Right forelimb (tissue), 1 donor: Measurements from ENCODE around the gene TIMP4.

Experiments
- DNase-seq: peaks from one replicate; pipeline ENCODE4 v3.0.0-alpha.2; 2018

Gene TIMP4

DNA sequence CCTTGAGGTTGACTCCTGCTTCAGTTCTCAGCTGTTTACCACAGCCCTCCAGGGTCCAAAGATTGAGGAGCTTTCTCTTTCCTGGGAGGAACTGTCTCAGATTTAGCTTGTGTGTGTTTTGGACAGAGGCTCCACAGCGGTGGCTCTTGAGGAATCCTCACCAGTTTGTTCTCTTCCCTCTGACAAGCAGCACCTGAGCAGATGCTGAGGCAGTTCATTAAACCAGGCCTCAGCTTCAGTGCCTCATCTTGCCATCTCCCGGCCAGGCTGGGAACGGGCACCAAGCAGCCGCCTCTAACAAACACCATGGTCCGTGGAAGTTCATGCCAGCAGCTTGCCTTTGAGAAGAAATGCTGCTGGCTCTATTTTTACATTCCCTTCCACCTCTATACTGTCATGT, 25.8 kb upstream of the TIMP4 start:
- no peak for DNase-seq

DNA sequence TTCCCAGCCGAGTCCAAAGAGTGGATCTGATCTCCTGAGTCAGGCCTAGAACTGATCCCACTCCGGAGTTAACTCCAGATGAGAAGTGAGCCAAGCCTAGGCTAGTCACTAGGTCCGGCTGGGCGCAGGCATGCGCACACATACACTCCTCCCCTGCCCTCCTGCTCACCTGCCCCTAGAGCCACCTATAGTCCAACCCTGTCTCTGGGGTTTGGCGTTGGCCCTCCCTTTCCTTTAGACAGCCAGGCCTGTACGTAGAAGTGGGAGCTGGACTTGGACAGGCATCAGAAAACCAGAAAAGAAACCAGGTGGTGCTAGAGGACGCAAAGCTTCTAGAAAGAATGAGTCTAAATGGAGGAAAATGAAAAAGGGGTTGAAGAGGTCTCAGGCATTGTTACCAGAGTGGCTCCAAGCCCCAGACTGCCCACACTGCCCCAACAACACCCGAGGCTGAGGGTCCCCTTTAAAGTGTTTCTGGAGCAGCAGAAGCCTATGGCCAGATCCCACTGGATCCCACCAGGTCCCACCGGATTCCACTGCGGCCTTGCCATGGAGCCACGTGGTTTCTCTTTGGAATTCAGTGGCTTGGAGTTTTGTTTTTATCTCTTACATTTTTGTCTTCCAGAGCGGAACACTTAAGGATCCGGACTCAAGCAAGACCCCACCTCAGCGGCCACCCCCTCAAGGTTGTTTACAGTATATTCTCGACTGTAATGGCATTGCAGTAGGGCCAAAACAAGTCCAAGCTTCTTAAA, 24.2 kb upstream of the TIMP4 start:
- no peak for DNase-seq

DNA sequence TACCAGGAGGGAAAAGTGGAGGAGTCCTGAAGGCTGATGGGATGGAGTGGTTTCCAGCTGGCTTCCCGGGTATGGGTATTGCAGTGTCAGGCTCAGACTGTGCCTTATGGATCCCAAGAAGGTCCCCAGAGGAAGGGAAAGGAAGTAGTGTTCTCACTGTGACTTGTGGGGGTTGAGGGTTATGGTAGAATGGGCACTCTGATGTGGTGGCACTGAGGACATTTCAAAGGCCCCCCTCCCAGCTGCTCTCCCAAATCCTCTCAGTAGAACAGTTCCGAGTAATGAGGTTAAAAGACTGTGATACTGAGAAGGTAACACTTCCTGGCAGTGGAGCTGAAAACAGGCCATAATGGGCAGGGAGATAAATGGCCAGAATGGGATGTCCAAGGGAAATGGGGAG, 23.1 kb upstream of the TIMP4 start:
- DNase-seq = no peak

DNA sequence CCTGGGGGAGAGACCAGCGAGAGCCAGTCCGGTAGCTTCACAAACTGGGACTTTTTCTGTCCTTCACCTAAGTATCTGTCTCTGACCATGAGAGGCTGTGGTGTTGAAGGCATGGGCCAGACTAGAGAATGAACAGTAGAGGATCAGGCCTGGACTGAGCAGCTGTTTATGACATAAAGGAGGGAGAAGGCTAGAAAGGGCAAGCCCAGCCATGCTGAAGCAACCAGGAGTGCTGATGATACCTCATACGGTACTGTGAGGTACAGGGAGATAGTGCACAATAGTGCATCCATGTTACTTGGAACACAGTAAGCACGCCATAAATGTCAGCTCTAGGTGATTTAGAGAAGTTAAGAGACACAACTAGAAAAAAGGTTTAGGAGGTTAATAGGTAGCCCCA, 22.6 kb upstream of the TIMP4 start:
- no peak for DNase-seq

DNA sequence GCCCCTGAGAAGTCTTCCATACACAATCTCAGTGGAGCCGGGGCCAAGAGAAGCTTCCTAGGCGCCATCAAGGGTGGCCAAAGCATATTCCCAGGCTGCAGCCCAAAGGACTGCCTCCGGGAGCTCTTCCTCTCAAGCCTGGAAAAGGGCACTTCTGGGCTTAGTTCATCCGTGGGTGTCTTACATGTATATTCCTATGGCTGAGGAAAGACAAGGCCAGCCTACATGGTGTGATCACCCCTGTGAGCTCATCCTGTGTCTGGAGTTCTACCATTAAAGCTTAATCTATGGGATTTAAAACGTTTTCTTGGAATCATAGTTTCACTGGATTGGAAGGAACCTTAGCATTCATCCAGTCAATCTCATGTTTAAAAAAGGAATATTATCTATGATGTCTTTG, 21.9 kb upstream of the TIMP4 start:
- DNase-seq = no peak

DNA sequence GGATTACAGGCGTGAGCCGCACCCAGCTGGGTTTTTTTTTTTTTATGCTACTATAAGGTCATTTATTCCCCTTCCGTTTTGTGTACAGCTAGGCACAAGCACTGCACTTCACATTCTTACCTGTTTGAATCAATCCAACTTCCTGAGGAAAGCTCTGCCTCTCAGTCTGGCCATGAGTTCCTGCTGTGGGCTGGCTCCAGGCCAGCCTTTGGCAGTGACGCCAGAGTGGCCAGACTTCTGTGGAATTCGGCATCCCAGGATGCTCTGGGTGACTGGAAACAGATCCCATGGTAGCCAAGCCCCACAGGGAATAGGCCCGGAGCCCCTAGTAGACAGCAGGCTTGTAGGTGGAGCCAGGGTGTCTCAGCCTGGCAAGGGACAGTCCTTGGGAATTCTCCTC, 21.5 kb upstream of the TIMP4 start:
- no peak for DNase-seq

DNA sequence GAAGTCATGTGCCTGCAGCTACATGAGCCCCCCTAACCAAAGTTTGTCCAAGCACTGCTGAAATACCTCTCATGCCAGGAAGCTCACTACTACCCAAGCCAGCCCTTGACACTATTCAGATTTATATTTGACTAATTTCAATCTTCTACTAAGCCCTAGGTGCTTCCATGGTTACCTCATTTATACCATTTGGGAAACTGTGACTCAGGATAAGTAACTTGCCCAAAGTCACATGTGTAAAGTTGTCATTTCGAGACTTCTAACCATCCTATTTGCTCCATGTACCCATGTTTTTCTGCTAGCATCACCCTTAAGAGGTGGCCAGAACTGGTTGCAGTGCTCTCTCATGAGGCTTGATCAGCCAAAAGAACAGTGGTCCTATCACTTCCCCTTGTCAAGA, 20.7 kb upstream of the TIMP4 start:
- DNase-seq = no peak

DNA sequence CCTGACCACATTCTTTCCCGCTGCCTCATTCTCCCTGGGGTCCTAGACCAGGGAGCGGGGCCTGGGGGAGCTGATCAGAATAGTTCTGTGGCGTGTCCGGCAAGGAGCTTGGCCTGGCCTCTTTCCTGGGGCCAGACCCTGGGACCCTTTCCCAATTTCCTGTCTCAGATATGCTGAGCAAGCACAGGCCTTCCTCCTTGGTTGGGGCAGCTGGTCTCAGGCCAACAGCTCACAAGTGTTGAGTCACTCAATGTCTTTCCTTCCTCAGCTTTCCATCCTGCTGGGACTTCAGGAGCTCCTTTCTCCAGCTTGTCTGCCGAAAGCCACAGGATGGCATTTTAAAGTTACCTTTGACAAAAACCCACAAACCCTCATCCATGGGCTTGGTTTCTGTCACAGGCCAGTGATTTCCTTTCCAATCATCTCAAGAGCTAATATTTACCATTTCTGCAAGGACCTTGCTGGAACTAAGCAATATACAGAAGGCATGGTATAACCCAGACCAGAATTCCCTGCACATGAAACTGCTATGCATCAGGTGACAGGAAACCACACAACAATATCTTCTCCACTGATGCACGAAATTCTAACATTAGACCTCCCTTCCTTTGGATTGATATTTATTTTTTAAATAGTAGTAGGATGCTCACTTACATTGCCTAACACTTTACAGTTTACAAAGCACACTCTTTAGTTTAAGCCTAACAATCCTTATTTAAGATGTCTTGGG, 19.5 kb upstream of the TIMP4 start:
- no peak for DNase-seq

DNA sequence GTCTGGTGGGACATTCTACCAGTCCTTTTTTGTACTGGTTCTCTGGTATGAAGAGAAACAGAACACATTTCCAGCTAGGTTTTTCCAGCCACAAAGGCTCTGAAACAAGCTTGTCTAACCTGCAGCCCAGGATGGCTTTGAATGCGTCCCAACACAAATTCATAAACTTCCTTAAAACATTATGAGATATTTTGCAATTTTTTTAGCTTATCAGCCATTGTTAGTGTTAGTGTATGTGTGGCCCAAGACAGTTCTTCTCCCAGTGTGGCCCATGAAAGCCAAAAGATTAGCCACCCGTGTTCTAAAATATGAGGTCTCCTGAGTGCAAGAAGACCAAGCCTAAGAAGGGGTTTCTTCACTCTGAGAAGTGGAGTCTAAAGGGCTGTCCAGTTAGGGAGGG, 18.4 kb upstream of the TIMP4 start:
- no peak for DNase-seq

DNA sequence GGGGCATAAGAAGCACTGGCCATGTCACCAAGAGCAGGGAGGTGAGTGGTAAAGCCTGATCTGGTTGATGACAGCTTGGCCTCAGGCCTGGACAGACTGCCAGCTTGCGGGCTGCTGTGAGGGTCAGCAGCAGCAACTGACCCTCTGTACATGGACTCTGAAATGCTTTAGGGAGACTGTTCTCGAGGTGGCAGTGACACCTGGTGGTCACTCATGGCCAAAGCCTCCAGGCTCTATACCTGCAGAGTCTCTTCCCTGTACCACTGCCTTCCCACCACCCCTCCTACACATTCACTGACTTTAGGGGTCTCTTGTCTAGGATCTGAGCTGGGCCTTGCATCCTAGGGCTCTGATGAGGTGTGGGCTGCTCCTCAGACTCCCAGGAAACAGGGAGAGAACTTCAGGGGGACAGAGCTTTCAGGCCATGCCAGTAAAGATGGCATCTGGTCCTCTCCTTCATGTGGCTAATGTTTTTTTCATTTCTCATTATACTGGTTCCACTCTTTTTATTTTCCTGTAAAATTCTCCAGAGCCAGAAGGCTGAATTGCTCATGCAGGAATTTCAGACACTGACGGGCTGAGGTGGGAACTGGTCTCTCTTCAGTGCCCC, 17.2 kb upstream of the TIMP4 start:
- peak; percentile 70 for DNase-seq

DNA sequence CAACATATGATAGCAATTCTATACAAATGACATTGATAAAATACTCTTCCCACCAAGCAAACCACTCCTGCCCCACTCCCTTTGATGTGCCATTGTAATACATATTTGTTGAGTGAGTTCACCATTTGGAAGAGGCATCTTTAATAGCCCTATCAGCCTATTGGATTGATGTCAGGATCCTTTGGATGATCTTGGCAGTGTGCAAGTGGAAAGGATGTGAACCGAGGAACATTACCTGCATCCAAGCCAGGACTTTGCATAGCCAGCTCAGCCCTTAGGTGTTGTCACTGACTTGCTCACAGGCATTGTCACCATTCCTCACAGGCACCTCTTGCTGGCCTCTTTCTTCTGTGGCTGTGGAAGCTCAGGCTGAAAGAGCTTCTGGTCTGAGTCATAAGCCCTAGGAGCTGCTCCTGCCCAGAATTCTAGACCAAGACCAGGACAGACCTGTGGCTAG, 16.5 kb upstream of the TIMP4 start:
- no peak for DNase-seq

DNA sequence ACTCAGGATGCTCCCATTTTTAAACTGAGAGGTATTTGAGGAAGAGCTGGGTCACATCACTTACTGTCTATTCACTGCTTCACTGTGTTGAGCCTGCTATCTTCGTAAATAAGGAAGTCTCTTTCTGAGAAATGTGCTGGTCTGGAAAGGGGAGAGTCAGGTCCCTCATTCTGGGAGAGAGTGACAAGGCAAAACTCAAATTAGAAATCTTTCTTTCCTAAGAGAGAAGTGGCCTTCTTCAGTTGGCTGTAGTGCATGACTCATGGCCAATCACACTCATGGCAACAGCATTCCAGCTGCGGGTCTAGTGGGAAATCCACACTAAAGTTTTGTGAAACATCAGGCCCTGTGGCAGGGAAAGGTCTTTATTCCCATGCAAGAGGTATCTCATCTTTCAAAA, 11.5 kb upstream of the TIMP4 start:
- no peak for DNase-seq

DNA sequence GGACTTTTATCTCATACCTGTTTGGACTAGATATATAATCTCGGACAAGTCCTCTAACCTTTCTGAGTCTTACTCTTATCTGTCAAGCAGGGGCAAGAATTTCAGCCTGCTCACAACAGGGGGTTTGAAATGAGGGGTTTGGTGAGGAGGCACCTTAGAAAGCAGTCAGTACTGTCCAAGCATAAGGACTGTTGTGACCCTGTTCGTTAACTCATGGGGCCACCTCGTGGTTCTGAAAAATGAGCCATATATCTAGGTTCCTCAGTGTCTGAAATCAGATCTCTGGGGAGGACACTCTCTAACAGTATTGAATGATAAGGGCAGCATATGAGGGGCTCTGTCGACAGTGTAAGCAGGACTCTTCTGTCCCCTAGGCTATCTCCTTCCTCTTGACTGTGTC, 7.2 kb upstream of the TIMP4 start:
- DNase-seq = no peak

DNA sequence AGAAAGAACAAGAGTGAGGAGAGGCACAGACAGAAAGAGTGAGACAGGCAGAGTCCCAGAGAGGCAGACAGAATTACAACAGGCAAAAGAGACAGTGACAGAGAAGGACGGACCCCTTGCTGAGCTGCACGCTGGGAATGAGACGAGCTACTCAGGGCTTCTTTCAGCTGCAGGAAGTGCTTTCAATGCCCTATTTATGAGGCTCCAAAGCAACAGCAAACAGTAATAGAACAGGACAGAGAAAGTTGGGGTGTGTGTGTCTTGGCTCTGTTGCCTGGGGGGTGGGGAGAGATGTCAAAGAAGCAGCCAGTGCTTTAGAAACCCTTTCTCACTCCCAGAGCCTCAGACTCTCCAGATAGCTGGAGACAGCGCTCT, 502 bp upstream of the TIMP4 start:
- DNase-seq = no peak

DNA sequence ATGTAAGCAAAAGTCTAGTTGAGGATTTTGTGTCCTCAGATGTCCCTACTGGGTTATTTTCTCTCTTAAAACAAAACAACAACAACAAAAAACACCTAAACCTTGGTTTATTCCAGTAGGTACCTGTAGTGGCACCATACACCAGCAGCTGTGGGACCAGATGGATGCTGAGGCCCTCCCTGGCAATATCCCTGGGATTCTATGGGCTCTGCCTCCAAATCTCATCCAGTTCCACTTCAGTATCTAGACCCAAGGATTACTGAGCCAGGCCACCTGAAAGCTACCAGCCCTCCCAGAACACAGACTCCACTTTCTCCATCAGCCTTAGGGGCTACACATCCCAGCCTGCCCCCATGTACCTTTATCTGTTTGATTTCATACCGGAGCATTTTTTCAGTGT, 1.7 kb downstream of the TIMP4 start:
- no peak for DNase-seq

DNA sequence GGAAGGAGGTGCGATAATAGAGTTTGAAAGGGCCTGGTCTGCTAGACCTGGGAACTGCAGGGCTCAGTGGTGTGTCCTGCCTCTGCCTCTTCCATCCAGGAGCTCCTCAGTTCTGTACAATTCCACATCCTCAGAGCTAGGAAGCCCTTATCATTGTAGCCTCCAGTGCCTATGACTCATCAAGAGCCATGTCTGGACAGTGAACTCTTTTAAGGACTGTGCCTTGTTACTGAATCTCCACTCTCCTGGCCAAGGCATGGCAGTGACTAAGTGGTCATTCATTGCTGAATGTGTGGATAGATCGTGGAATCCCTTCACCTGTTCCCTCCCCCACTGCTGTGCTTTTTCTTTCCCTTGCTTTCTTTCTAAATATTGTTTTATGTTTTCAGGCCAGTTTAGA, 2.9 kb downstream of the TIMP4 start:
- no peak for DNase-seq

DNA sequence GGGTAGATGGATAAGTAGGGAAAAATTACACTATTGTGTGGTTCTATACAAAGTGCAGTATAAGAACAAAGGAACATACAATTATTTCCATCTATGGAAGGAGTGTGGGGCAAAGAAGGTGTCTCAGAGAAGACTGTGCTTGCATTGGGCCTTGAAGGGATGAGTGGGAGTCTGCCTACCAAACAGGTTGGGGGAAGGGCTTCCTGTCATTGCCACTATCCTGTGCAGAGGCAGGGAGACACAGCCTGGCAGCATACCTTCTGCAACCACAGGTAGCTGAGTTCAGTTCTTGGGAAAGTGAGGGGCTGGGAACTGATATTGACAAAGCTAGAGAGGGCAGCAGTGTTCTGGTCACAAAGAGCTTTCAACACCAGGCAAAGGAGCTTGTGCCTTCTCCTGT, 3.4 kb downstream of the TIMP4 start:
- no peak for DNase-seq

DNA sequence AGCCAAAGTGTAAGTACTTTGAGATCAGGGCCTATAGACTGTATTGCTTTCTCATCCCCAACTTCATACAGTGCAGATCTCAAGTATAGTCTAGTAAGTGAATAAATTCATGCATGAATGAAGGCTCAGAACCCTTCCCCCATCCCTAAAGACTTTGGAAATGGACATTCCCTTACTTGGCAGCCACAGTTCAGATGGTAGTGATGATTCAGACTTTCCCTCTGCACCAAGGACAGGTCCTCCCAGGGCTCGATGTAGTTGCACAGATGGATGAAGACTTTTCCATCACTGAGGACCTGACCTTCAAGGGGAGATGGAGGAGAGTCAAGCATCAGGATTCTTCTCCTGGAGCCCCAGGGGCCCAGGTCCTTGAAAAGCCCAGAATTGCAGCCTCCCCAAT, 4.6 kb downstream of the TIMP4 start:
- no peak for DNase-seq

DNA sequence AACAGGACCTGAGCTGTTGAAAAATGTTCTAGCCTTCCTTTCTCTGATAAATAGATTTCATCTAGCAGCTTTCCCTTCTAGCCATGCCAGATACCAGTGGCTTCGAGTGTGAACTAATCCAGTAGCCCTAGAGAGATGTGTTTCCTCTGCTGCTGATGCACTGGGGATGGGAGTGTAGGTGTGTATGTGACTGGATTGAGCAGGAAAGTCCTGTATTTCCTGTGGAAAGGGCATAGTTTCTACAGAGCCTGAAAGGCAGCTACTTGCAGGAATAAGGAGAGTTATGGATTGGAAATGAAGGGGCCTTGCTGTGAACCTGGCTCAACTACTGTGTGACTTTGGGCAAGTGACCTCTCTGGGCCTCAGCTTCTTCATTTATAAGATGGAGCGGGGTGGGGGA, 8.6 kb downstream of the TIMP4 start:
- no peak for DNase-seq

DNA sequence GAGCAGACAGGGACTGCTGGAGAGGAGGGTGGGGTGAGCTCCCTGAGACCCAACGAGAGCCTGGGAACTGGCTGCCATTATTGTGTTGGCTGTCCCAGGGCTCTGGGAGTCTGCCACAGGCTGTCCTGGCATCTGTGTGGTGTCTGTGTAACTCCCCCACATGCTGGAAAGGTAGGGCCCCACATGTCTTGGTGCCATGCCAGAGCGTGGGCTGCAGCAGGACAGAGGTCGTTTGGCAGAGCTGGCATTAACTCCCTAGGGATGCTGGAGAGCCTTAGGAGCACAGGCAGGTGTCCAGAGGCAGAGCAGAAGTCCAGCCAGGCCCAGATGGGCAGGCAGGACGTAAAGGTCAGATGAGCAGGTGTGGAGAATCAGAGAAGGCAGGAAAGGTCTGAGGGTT, 9.7 kb downstream of the TIMP4 start:
- no peak for DNase-seq

DNA sequence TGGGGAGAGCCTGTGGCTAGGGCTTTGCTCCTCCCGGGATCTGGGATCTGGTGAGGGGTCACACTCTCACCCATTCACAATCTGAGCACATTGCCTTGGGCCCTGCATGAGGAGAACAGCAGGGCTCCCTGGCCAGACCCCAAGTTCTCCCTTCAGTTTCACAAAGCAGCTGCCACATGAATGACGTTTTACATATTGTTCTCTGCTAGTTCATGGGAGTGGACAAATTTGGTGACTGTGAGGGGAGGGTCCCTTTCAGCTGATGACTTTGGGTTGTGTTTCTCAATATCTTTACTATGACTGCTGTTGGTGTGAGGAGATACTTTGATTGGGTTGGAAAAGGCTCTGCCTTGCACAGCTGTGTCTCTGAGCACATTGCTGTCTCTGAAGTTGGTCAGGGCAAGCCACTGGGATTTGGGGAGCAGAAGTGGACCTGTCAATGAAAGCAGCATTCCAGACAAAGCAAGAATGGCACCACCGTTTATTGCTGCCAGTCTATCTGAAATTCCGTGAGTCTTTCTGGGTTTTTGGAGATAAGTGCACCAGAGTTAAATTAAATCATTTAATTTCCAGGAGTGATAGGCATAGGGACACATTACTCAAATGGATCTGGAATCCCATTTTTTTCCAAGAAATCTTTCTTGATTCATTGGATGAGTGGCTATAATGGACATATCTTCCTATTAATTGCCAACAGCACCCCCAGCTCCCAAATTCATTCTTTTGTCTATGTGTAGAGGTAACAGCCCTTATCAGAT, 10.3 kb downstream of the TIMP4 start:
- no peak for DNase-seq

DNA sequence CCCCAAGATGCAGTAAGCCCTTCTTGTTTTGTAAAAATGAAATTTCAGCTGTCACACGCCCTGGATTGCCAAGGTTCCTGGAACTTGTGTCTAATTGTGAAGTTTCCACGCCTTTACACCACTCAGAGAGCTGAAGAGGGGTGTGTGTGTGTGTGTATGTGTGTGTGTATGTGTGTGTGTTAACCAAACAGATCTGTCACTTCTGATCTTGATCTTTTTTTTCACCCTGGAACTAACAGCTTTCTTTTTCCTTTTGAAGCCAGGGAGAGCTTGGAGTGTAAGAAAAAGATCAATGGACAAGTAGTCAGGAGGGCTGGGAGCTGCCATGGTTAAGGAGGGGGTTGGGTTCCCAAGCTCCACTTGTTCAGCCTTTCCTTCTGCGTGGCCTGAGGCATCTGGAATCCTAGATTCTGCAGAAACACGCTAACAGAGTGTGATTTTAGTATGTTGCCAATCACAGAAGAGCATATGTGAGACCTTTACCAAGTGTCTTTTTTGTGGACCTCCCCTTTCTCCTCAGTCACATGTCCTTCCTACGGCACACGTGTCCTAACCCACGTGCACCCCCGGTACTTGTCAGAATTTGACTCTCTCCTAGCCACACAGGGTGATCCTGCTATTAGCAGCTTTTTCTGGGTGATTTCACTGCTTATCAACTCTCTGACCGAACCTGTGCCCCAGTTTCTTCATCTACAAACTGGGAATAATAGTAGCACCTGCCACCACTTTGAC, 11.5 kb downstream of the TIMP4 start:
- DNase-seq = no peak

DNA sequence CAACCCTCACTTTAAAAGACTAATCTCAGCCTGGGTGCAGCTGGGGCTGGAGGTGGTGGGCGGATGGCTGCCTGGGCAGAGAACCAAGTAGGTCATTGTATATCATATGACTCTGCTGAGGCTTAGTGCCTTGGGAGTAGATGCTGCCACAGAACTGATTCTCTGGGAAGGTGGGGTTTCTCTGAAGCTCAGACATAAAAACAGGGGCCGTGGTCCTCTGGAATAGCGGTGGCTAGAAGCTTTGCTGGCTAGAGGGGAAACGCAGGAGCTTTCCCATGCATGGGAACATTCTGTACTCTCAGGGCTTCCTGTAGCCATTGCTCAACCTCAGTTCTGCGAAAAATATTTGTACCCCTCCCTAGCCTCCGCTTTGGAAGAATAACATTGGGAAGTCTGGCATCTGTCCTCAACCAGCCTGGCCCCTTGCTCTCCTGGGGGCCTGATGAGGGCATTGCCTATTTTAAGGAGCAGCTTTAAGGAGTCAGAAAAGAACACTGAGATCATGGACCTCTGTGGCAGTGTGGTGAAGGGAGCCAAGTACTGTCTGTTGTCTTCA, 14.7 kb downstream of the TIMP4 start:
- DNase-seq = peak; percentile 53
